H1 (cell line): Measurements from ENCODE around the gene DNAJA3. TPM values are rescaled to one million over a fixed set of nuclear protein-coding genes. Genes with fewer than 3 reads are reported as not detected.

Experiments used
- CBX8 ChIP-seq: fragments of 300-800, 300-1000 bp; sonication (generic); IDR thresholded peaks from 2 replicates; pipeline ENCODE4 v1.7.1; 2016; ENCODE audit warnings: low read depth, low read length, borderline replicate concordance
- EZH2 ChIP-seq: fragments of 200-600 bp; sonication (generic); IDR thresholded peaks from 2 replicates; pipeline ENCODE4 v1.7.1; 2012; ENCODE audit warnings: low read depth, mild to moderate bottlenecking, moderate library complexity, low read length, inconsistent platforms; ENCODE audit not compliant: severe bottlenecking
- POLR2AphosphoS5 ChIP-seq: IDR thresholded peaks from 2 replicates; pipeline ENCODE4 v1.6.1; 2011; ENCODE audit warnings: low read depth, low read length
- SAP30 ChIP-seq: fragments of 300-600 bp; sonication (generic); IDR thresholded peaks from 2 replicates; pipeline ENCODE4 v1.7.1; 2012; ENCODE audit warnings: low read length, moderate library complexity, mild to moderate bottlenecking, inconsistent platforms; ENCODE audit not compliant: insufficient read depth, insufficient replicate concordance
- SP1 ChIP-seq: IDR thresholded peaks from 2 replicates; pipeline ENCODE4 v1.6.1; 2011; ENCODE audit warnings: low read depth, low read length
- TEAD4 ChIP-seq: IDR thresholded peaks from 2 replicates; pipeline ENCODE4 v1.6.1; 2012; ENCODE audit warnings: low read depth, low read length, inconsistent platforms, mixed read lengths
- USF2 ChIP-seq: IDR thresholded peaks from 2 replicates; pipeline ENCODE4 v1.6.1; 2011; ENCODE audit warnings: low read length, improper control_type of control experiment
- polyA plus RNA-seq, 7 experiments: library from polyadenylated mRNA; depleted of rRNA in 3 of 7; stranded (reverse) in 5 of 7; unstranded in 2 of 7; fragments of >200 nt in 5 of 7; fragments of 200-250 nt in 2 of 7; gene quantifications; 1 replicate in 5 of 7; 2 replicates in 1 of 7; 4 replicates in 1 of 7; pipeline versions ENCODE4 v1.2.1 to v1.2.3, GENCODE V29; 2011 to 2013; ENCODE audit warnings: missing spikeins in 2 of 7, mixed read lengths in 2 of 7
- total RNA-seq: library from RNA; stranded (reverse); fragmentation: NEBNext Ultra II Directional; extraction: Animal tissue kit (Norgen Biotek cat#: 25700); gene quantifications from 2 replicates; pipeline ENCODE4 v1.2.1, GENCODE V29; 2021

DNAJA3 gene
- total and polyA plus RNA-seq, 2 of the 8 experiments (the other 6 are each of a cell fraction or from before 2014, with no cell fraction given), result 37.3 to 59.1 TPM

GRCh38 chr16:4414187-4414917, 11.3 kb upstream of the DNAJA3 start (continued):
- TF ChIP-seq SP1 (no peak), CBX8 (no peak), USF2 (no peak), TEAD4 (no peak), POLR2AphosphoS5 (no peak), SAP30 (no peak), EZH2 (no peak)
